Stimulated activated CD4-positive, alpha-beta T cell treated with anti-CD3 and anti-CD28 coated beads, TNF-alpha, amount 100 ng/mL, for 48 hours (primary cell): ENCODE data around the gene LMF1.
"Not testable (repeated sequence)": the region's sequence is repeated elsewhere in the genome, so short reads cannot be mapped to it uniquely, and the experiment has no call there.

Experiments
- DNase-seq, 3 donors: peaks; one replicate each; pipeline ENCODE4 v3.0.0-alpha.2; 2020; ENCODE audit warnings: low read depth in 3 of 3

Gene LMF1

DNA sequence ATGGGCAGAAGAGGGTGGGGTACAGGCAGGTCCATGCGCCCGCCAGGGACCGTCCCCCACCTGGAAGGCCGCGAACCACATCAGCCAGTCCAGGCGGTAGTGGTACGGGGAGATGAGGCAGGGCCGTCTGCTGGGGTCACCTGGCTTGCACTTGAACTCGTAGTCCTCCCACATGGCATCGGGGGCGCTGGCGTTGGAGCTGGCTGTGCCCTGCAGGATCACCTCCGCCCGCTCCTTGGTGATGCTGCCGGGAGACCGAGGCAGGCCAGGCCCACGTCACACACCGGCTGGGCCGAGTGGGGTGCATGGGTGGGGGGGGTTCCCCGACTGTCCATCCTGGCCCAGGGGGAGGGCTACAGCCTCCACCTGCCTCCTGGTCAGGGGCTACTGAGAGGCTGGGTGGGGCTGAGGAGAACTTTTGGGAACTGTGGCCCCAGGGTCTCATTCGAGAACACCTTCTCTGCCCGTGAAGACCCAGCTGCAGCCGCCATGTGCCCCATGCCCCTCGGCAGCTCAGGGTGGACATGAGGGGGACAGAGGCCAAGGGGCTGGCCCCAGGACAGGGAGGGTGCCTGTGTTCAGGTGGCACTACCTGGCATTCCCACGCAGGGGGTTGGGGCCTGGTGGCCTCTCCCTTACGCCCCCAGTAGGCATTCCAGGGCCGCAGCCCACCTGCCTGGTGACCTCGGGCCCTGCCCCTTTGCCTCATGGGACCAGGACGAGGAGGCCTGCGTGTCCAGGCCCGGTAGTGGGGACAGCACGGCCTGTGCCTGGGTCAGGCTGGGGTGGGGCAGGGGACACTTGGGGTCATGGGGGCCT lies 100.8 kb downstream of the LMF1 start:
- DNase-seq, result no peak

- DNase-seq, result no peak
Measured at GRCh38 chr16:868846-869822, 101.7 kb downstream of the LMF1 start.

DNA sequence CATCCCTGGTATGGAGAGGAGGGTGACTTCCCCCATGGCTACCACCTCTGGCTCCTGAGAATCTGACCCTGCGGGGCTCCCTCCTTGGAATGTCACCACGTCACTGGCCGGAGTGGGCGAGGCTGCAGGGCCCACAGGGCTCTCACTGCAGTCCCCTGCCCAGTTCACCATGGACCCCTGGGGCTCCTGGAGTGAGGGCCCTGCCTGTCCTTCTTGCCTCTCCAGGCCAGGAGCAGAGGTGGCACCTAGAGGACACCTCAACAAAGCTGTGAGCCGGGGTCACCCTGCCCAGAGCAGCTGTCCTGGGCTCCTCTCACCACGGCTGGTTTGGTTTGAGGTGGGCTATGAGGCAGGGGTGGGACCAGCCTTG lies 102.4 kb downstream of the LMF1 start:
- no peak for DNase-seq

GRCh38 chr16:867421-868385 lies 103.1 kb downstream of the LMF1 start:
- no peak for DNase-seq

- no peak for DNase-seq
Measured at GRCh38 chr16:866252-866896, 104.4 kb downstream of the LMF1 start.

GRCh38 chr16:865026-865425 lies 105.8 kb downstream of the LMF1 start:
- DNase-seq, result no peak

DNA sequence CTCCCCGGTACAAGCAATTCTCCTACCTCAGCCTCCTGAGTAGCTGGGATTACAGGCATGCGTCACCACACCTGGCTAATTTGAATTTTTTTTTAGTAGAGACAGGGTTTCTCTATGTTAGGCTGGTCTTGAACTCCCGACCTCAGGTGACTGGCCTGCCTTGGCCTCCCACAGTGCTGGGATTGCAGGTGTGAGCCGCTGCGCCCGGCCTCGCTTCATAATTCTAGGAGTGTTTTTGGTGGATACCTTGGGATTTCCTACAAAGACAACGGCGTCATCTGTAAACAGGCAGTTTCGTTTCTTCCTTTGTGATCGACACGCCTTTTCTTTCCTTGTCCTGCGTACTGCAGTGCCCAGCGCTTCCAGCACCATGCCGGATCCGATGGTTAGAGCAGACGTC lies 109.3 kb downstream of the LMF1 start:
- no peak for DNase-seq

DNA sequence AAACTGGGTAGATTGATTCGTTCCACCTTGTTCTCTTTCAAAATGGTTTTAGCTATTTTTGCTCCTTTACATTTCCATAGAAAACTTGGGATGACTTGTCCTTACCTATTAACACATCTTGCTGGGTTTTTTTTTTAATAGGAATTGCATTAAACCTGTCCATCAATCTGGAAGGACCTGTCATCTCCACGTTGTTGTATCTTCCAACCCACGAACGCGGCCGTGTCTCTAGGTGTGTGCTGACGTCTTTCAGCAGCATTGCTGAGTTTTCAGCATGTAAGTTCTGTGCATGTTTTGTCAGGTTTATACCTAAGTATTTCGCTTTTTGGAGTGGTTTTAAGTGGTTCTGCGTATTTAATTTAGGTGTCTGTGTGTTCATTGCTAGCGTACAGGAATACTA lies 109.9 kb downstream of the LMF1 start:
- DNase-seq, result no peak

DNA sequence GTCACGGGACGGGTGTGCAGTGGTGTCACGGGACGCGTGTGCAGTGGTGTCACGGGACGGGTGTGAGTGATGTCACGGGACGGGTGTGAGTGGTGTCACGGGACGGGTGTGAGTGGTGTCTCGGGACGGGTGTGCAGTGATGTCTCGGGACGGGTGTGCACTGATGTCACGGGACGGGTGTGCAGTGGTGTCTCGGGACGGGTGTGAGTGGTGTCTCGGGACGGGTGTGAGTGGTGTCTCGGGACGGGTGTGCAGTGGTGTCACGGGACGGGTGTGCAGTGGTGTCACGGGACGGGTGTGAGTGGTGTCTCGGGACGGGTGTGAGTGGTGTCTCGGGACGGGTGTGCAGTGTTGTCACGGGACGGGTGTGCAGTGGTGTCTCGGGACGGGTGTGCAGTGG lies 111.8 kb downstream of the LMF1 start:
- not testable (repeated sequence) for DNase-seq

- not testable (repeated sequence) for DNase-seq
Measured at GRCh38 chr16:858441-858840, 112.3 kb downstream of the LMF1 start.

- no peak for DNase-seq
Measured at GRCh38 chr16:856811-857210, 114.0 kb downstream of the LMF1 start.

DNA sequence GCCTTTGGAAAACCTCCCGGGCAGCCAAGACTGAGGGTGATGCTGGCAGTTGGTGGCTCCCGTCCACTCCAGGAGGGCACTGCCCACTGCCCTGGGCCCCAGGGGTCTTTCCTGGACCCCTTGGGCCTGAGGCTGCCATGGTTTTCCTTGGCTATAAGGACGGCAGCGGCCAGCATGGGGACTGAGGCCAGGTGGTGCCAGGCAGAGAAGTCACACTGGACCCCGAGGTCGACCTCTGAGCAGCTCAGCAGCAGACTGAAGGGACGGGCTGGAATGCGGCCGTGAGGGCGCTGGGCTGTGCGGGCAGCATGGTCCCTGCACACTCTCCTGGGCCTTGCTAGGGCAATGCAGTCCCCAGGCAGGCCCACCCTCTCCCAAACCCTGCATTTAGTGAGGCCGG lies 114.7 kb downstream of the LMF1 start:
- no peak for DNase-seq

- no peak for DNase-seq
Measured at GRCh38 chr16:855471-855870, 115.3 kb downstream of the LMF1 start.

DNA sequence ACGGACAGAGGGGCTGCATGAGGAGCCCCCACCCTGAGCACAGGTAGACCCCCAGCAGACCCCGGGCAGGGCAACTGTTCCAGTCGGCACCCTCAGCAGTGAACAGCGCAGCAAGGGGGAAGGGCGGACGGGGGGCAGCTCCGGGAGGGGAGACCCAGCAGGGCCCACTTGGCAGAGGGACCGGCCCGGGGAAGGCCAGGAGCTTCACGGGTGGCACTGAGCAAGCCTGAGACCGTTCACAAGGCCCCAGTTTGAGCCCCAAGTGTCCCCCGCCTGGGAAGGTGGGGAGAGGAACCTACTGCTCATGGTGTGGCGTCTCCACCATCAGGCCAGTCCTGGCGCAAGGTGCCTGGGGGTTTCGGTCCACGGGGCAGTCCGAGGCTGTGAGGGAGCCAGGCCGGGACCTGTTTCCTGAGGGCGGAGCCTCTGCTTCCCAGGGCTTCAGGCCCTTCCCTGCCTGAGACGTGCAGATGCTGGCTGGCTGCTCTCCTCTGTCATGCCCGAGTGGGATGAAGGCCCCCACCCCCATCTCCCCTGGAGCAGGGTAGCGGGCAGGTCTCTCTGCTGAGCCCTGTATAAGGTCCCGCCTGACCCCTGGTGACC lies 115.9 kb downstream of the LMF1 start:
- no peak for DNase-seq

DNA sequence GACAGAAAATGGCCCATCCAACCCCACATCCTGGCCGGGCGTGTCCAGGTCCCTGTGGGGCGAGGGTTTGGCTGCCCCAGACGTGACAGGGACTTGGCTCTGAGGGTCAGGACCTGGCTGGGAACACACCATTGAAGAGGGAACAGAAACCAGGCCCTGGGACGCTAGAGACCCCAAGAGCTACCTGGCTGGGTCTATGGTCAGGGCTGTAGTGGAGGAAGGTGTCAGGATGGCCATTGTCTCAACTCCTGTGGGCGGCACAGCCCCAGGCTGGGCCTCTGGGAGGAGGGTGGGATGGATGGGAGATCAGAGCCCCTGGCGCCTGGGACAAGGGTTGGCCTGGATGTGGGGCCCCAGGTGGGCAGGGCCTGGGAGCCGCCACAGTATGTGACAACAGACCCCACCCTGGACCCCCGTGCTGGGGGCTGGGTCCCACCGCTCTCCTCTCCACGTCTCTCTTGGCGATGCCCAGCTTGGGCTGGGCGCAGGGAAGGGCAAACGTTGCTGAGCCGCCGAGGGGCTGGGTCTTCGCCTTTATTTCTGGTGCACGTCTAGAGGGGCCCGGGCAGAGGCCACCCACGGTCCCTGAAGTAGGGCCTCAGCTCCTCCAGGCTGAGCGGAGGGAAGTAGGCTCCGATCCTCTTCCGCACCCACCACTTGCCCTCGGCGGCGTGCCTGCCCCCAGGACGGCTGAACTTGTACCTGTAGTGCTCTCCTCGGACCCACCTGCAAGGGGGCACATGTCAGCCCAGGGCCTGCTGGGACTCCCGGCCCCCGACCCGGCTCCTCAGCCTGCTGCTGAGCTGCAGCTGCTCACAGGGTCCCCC lies 116.6 kb downstream of the LMF1 start:
- DNase-seq, result no peak

- no peak for DNase-seq
Measured at GRCh38 chr16:853306-853705, 117.5 kb downstream of the LMF1 start.

- no peak for DNase-seq
Measured at GRCh38 chr16:852451-853185, 118.2 kb downstream of the LMF1 start.

GRCh38 chr16:851871-852270 lies 118.9 kb downstream of the LMF1 start:
- no peak for DNase-seq

DNA sequence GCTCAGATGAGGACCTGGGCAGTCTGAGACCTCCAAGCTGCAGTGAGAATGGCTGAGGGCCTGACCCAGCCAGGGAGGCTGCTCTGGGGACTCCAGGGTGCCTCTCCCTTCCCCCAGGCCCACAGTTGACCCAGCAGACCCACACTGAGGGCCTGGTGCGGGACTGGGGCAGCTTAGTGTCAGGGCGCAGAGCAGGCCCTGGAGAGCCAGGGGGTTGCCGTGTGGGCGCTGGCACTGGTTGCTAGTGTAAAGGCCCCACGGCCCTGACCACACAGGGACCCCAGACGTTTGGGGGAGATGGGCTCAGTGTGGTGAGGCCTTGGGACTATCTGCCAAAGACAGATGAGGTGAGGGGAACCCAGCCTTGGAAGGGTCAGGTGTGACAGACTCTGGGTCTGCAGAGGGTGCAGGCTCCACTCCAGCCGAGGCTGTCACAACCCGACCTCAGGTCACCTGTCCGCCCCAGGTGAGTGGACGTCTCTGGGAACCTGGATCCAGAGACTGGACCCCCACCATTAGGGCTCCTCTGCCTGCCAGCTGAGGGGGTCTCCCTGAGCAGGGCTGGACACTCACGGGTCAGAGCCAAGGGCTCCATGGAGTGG lies 119.5 kb downstream of the LMF1 start:
- DNase-seq, result no peak
